Muscle of arm (tissue), 14 donors: ENCODE data around the gene GABPA. TPM values are rescaled to one million over a fixed set of nuclear protein-coding genes. Genes with fewer than 3 reads are reported as not detected.
"Not testable (repeated sequence)": the region's sequence is repeated elsewhere in the genome, so short reads cannot be mapped to it uniquely, and the experiment has no call there.

Experiments used
- DNase-seq: peaks from one replicate; pipeline ENCODE4 v3.0.0-alpha.2; 2013
- long read RNA-seq, 11 donors: transcript quantifications; one replicate each; lab custom pipeline, GENCODE V29; 2026
- polyA plus RNA-seq, 12 donors: library from polyadenylated mRNA; unstranded; fragments of 120-200 nt; gene quantifications; one replicate each; pipeline ENCODE4 v1.2.1, GENCODE V29; 2013; ENCODE audit not compliant: insufficient read length in 12 of 12

The GABPA gene
- polyA plus RNA-seq, result 10 to 100 TPM in 11 of 12 donors, not detected in 1; 28.4 to 44.9 (median 39.2) TPM
- long read RNA-seq, donor 1, full-length matches to known transcripts, result 5 of 5 reads
- long read RNA-seq, donor 1, partial matches to known transcripts, result 0 of 5 reads
- long read RNA-seq, donor 1, other reads (novel, unspliced or antisense), result 0 of 5 reads
- long read RNA-seq, donor 2, full-length matches to known transcripts, result 12 of 12 reads
- long read RNA-seq, donor 2, partial matches to known transcripts, result 0 of 12 reads
- long read RNA-seq, donor 2, other reads (novel, unspliced or antisense), result 0 of 12 reads
- long read RNA-seq, donor 3, full-length matches to known transcripts, result 4 of 4 reads
- long read RNA-seq, donor 3, partial matches to known transcripts, result 0 of 4 reads
- long read RNA-seq, donor 3, other reads (novel, unspliced or antisense), result 0 of 4 reads
- long read RNA-seq, donor 4, full-length matches to known transcripts, result 5 of 5 reads
- long read RNA-seq, donor 4, partial matches to known transcripts, result 0 of 5 reads
- long read RNA-seq, donor 4, other reads (novel, unspliced or antisense), result 0 of 5 reads
- long read RNA-seq, donor 5, full-length matches to known transcripts, result 18 of 18 reads
- long read RNA-seq, donor 5, partial matches to known transcripts, result 0 of 18 reads
- long read RNA-seq, donor 5, other reads (novel, unspliced or antisense), result 0 of 18 reads
- long read RNA-seq, donor 6, full-length matches to known transcripts, result 3 of 3 reads
- long read RNA-seq, donor 6, partial matches to known transcripts, result 0 of 3 reads
- long read RNA-seq, donor 6, other reads (novel, unspliced or antisense), result 0 of 3 reads
- long read RNA-seq, donor 7, full-length matches to known transcripts, result 7 of 7 reads
- long read RNA-seq, donor 7, partial matches to known transcripts, result 0 of 7 reads
- long read RNA-seq, donor 7, other reads (novel, unspliced or antisense), result 0 of 7 reads
- long read RNA-seq, donor 8, full-length matches to known transcripts, result 10 of 10 reads
- long read RNA-seq, donor 8, partial matches to known transcripts, result 0 of 10 reads
- long read RNA-seq, donor 8, other reads (novel, unspliced or antisense), result 0 of 10 reads
- long read RNA-seq, donor 9, full-length matches to known transcripts, result 6 of 6 reads
- long read RNA-seq, donor 9, partial matches to known transcripts, result 0 of 6 reads
- long read RNA-seq, donor 9, other reads (novel, unspliced or antisense), result 0 of 6 reads
- long read RNA-seq, donor 10, full-length matches to known transcripts, result 10 of 10 reads
- long read RNA-seq, donor 10, partial matches to known transcripts, result 0 of 10 reads
- long read RNA-seq, donor 10, other reads (novel, unspliced or antisense), result 0 of 10 reads
- long read RNA-seq, donor 11, full-length matches to known transcripts, result 9 of 24 reads
- long read RNA-seq, donor 11, partial matches to known transcripts, result 15 of 24 reads
- long read RNA-seq, donor 11, other reads (novel, unspliced or antisense), result 0 of 24 reads

DNA sequence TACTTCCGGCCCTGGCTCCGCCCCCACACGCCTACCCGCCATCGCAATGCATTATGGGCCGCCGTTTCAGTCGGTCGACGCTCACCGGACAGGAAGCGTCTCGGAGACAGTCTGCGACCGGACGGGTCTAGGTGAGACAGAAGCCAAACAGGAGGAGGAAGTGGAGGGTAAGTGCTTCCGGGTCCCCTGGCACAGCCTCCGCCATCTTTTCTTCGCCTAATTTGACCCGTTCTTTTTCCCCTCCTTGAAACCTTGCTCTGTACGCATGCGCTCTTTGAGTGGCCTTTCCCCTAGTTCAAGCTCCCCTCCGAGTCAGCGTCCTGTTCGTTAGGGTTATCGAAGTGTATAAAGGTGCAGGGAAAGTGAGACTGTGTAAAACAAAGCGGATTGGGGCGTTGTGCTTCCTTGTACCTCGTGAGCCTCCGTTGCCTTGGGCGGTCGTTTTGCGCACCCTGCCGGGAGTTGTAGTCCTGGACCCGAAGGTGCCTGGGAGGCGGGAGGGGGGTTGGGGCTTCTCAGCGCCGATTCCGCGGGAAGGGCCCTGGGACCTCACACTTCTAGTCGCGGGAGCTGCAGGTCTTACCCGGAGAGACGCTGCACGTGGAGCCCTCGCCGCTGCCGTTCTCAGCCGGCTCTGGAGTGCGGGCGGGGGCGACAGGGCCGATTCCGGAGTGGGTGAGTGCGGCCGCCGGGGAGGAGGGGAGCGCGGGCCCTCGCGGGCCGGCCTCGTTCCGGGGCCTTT is at the start of gene GABPA, which contains the start of gene ATP5PF:
TSS of gene GABPA (plus strand) at position 69 of the 742 bp plus-strand sequence. CDS start 6,627 bp downstream, outside the sequence.
TSS of gene ATP5PF (minus strand) at position 1 of the 742 bp plus-strand sequence. CDS start 5,110 bp downstream, outside the sequence.
- DNase-seq, result peak; percentile 97

DNA sequence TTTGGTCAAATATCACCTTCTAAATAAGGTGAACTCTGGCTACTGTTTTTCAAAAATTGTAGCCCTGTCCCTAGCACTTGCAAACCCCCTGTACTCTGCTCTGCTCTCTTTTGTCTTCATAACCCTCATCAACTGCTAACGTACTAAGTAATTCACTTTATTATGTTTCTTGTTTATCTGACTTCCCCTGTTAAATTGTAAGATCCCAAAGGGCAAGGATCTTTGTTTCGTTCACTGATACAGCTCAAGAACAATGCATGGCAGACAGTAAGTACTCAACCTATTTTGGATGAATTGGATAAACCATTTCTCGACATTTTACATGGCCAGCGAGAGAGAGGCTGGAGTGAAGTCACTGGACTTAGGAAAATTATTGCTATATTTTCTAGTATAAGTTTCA is 47.0 kb upstream of the GABPA start:
- DNase-seq, result no peak

- DNase-seq, result no peak
Observed at GRCh38 chr21:25688275-25689155, 46.3 kb upstream of the GABPA start.

DNA sequence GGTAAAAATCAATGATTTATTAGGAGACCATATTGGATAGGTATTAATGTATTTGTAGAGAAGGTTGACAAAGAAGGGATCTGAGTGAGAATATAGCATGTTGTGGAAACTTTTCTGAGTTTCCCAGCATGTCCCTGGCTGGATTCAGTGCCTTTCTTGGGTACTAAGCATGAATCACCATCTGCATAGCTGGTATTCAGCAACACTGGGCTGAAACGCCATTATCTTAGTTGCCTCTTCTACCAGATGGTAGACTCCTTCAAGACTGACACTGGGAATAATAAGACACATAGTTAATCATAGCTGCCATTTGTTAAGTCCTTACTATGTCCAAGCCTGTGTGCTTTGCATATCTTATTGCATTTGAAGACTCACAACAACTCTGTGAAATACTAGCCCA is 45.5 kb upstream of the GABPA start:
- DNase-seq, result no peak

DNA sequence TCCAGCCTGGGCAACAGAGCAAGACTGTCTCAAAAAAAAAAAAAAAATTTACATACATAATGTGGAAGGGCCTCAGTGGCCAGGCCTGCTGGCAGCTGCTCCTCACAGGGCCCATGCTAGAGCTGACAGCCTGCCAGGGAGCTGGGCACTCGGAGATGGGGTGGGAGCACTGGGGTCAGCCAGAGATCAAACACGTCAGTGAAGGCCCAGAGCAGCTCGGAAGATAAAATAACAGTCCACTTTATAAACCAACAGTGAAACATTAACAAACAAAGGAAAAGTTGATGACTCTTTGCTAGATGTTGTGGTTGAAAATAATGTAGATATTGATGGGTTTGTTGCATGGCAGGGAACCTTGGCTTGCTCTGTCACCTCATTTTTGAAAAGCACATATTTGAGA is 42.8 kb upstream of the GABPA start:
- no peak for DNase-seq

- DNase-seq, result not testable (repeated sequence)
Observed at GRCh38 chr21:25695461-25695860, 39.3 kb upstream of the GABPA start.

- DNase-seq, result no peak
Observed at GRCh38 chr21:25700741-25701140, 34.0 kb upstream of the GABPA start.

DNA sequence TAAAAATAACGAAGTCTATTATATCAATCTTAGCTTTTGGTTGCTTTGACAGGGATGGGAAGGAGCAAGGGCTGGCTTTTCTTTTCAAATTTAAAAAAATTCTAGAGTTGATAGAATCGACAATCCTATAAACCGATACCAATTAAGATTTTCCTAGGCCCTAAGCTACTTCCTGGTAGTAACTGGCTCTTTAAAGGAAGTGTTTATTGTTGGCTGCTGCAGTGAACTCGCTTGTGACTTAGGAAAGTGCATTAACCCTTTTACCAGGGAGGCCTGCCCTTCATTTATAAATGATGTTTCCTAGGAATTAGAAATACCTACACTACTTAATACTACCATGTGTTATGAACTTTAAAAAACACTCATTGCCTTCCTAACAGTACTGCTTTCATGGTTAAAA is 33.2 kb upstream of the GABPA start:
- no peak for DNase-seq

DNA sequence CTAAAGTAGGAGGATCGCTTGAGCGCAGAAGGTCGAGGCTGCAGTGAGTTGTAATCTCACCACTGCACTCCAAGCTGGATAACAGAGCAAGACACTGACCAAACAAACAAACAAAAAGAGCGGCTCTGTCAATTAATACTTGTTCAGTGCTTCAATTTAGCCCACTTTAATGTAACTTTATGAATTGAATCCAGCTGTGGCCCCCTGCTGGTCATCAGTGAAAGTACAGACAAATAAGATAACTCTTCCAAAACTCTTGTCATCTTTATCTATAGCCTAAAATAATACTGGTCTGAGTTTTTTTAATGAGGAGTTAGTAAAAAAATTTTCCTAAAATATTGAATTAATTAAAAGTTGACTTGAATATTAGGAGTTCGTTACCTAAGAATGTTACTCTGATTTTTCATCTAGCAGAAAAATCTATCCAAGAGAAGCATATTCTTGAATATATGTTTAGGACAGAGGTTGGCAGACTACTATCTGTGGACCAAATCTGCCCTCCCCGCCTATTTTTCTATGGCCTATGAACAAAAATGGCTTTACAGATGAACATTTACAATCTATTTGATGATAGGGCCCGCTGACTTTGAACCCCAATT is 26.2 kb upstream of the GABPA start:
- peak; percentile 56 for DNase-seq

DNA sequence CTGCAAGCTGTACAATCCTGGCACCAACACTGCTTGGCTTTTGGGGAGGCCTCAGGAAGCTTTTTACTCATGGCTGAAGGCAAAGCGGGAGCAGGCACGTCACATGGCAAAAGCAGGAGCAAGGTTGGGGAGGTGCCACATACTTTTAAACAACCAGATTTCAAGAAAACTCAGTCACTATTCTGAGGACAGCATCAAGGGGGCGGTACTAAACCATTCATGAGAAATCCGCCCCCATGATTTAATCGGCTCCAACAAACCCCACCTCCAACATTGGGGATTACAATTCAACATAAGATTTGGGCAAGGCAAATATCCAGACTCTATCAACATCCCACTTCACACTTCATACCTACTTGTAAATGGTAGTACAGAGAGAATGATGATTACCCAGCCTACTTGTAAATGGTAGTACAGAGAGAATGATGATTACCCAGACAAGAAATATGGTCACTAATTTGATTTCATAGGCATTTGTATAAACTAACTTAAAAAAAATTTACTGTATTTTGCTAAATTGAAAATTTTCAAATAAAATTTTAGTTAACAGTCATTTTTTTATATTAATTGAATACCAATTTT is 25.0 kb upstream of the GABPA start:
- no peak for DNase-seq

- no peak for DNase-seq
Observed at GRCh38 chr21:25710550-25710949, 24.2 kb upstream of the GABPA start.

DNA sequence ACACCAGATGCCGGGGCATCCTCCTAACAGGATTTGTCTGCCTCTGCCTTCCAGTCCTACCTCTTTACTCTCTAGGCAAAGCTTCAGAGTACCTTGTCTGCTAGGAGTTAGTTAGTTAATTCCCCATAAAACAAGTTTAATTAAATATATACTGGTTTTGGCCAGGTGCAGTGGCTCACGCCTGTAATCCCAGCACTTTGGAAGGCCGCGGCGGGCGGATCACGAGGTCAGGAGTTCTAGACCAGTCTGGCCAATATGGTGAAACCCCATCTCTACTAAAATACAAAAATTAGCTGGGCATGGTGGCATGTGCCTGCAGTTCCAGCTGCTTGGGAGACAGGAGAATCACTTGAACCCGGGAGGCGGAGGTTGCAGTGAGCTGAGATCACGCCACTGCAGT is 20.7 kb upstream of the GABPA start:
- DNase-seq, result not testable (repeated sequence)

DNA sequence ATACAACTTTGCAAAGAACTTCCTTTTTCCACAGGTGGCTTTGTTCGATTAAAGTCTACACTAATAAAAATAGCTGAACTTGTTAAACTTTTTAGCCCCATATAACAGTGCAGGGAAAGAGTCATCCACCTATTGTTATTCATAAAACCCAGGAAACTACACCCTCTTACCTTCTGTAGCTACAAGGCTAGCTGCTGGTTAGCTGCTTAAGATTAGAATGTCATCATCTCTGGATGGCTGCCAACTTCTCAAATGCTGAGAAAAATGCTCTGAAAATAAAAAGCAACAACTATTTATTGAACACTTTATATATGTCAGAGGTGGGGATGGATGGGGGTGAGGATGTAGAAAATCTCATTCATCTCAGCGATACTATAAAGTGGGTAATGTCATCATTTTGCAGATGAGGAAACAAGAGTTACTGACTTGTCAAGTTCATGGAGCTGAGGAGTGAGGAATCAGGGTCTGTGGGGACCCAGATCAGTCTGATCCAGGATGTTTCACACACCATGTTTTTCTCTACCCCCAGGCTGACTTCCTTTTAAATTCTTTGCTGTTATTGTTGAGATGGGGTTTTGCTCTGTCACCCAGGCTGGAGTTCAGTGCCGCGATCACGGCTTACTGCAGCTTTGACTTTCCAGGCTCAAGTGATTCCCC is 17.2 kb upstream of the GABPA start:
- no peak for DNase-seq

- no peak for DNase-seq
Observed at GRCh38 chr21:25721987-25722386, 12.8 kb upstream of the GABPA start.

- DNase-seq, result no peak
Observed at GRCh38 chr21:25722631-25723030, 12.1 kb upstream of the GABPA start.

DNA sequence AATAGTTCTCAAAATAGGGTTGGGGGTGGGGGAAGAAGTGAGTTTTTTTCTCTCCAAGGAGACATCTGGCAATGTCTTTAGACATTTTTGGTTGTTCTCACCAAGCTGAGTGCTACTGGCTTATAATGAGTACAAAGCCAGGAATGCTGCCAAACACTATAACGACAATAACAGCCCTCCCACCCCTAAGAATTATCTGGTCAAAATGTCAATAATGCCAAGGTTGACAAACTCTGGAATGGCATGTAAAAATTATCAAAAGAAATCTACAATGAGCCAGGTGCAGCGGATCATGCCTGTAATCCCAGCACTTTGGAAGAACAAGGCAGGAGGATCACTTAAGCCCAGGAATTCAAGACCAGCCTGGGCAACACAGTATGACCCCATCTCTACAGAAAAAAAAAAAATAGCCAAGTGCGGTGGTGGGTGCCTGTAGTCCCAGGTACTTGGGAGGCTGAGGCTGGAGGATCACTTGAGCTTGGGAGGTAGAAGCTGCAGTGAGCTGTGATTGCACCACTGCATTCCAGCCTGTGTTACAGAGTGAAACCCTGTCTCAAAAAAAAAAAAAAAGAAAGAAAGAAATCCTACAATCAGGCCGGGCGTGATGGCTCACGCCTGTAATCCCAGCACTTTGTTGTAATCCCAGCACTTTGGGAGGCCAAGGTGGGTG is 2.5 kb upstream of the GABPA start:
- no peak for DNase-seq

- peak; percentile 30 for DNase-seq
Observed at GRCh38 chr21:25733859-25734653, 716 bp upstream of the GABPA start.
